K562 (cell line): Measurements from ENCODE around the gene CASP9. TPM values are rescaled to one million over a fixed set of nuclear protein-coding genes. Genes with fewer than 3 reads are reported as not detected.

ENCODE experiments used
- ARHGAP35 ChIP-seq: fragments of 450-650 bp; IDR thresholded peaks from 2 replicates; pipeline ENCODE4 v1.6.1; 2018; ENCODE audit not compliant: partially characterized antibody
- ATF1 ChIP-seq, 2 experiments: fragments of 450-650 bp in 1 of 2; IDR thresholded peaks; 2 replicates each; pipeline ENCODE4 v1.6.1; 2016; ENCODE audit warnings: missing compliant biosample characterization in 1 of 2, missing genetic modification characterization in 1 of 2
- ELF2 ChIP-seq: fragments of 250-450 bp; sonication (Bioruptor Pico); IDR thresholded peaks from 2 replicates; pipeline ENCODE4 v1.5.0; 2021; ENCODE audit warnings: mild to moderate bottlenecking
- FUS ChIP-seq: fragments of 200-400 bp; formaldehyde crosslinking; optimal IDR thresholded peaks from 2 replicates; pipeline ENCODE3; 2017; ENCODE audit warnings: low read depth, low read length
- GMEB1 ChIP-seq: fragments of 250-450 bp; sonication (Bioruptor Pico); IDR thresholded peaks from 2 replicates; pipeline ENCODE4 v1.4.0; 2020; ENCODE audit warnings: mild to moderate bottlenecking
- HDAC3 ChIP-seq: fragments of 450-650 bp; IDR thresholded peaks from 2 replicates; pipeline ENCODE4 v1.6.1; 2018; ENCODE audit warnings: borderline replicate concordance, mild to moderate bottlenecking, moderate library complexity; ENCODE audit not compliant: partially characterized antibody
- HLTF ChIP-seq: fragments of 450-650 bp; IDR thresholded peaks from 2 replicates; pipeline ENCODE4 v1.6.1; 2016
- JUNB ChIP-seq: fragments of 450-650 bp; formaldehyde crosslinking; conservative IDR thresholded peaks from 2 replicates; pipeline ENCODE4 v1.4.0; 2020; ENCODE audit warnings: mild to moderate bottlenecking
- NR3C1 ChIP-seq: sonication (generic); formaldehyde crosslinking; IDR thresholded peaks from 2 replicates; pipeline ENCODE4 v1.8.1; 2022; ENCODE audit warnings: missing genetic modification reagents
- POLR2H ChIP-seq: IDR thresholded peaks from 2 replicates; pipeline ENCODE4 v1.6.1; 2016; ENCODE audit warnings: missing genetic modification characterization, low read depth, mild to moderate bottlenecking, control low read depth, missing compliant biosample characterization, moderate library complexity
- PRDM10 ChIP-seq: fragments of 450-650 bp; IDR thresholded peaks from 2 replicates; pipeline ENCODE4 v1.6.1; 2018; ENCODE audit not compliant: partially characterized antibody
- PREB ChIP-seq: sonication (generic); formaldehyde crosslinking; IDR thresholded peaks from 2 replicates; pipeline ENCODE4 v1.8.1; 2023; ENCODE audit warnings: mild to moderate bottlenecking, missing genetic modification reagents
- TEAD2 ChIP-seq: fragments of 450-650 bp; IDR thresholded peaks from 2 replicates; pipeline ENCODE4 v1.6.1; 2016; ENCODE audit warnings: missing genetic modification characterization, control low read depth, missing compliant biosample characterization
- ZBTB1 ChIP-seq: sonication (generic); formaldehyde crosslinking; IDR thresholded peaks from 2 replicates; pipeline ENCODE4 v1.8.1; 2023; ENCODE audit warnings: missing genetic modification reagents, low read depth, mild to moderate bottlenecking, borderline replicate concordance
- ZKSCAN3 ChIP-seq: fragments of 250-450 bp; sonication (Bioruptor Pico); IDR thresholded peaks from 2 replicates; pipeline ENCODE4 v1.4.0; 2020
- ZNF121 ChIP-seq: sonication (generic); formaldehyde crosslinking; conservative IDR thresholded peaks from 2 replicates; pipeline ENCODE4 v1.8.0; 2022; ENCODE audit warnings: missing genetic modification reagents
- ZNF224 ChIP-seq: sonication (generic); formaldehyde crosslinking; IDR thresholded peaks from 2 replicates; pipeline ENCODE4 v1.8.0; 2022; ENCODE audit warnings: mild to moderate bottlenecking, missing genetic modification reagents
- ZNF280A ChIP-seq: fragments of 450-650 bp; IDR thresholded peaks from 2 replicates; pipeline ENCODE4 v1.6.1; 2018; ENCODE audit warnings: mild to moderate bottlenecking, low read depth; ENCODE audit not compliant: partially characterized antibody
- ZNF511 ChIP-seq: sonication (generic); formaldehyde crosslinking; IDR thresholded peaks from 2 replicates; pipeline ENCODE4 v1.8.0; 2022; ENCODE audit warnings: mild to moderate bottlenecking, missing genetic modification reagents
- polyA plus RNA-seq, 8 experiments: library from polyadenylated mRNA; depleted of rRNA in 4 of 8; stranded (reverse) in 5 of 8; unstranded in 3 of 8; fragments of >200 nt; fragmentation: Nextera tagmentation in 2 of 8; fragmentation: Illumina TruSeq in 1 of 8; extraction: Ambion mirVana in 2 of 8; extraction: Trizol in 1 of 8; gene quantifications; 2 replicates each; pipeline versions ENCODE4 v1.2.1 to v1.2.3, GENCODE V29; 2011 to 2014; ENCODE audit warnings: inconsistent platforms in 1 of 8, missing spikeins in 1 of 8
- total RNA-seq, 7 experiments: library from RNA; depleted of rRNA in 6 of 7; stranded (reverse); fragments of >200 nt in 6 of 7; fragmentation: Illumina TruSeq in 2 of 7; extraction: Trizol in 2 of 7; gene quantifications; 2 replicates each; pipeline versions ENCODE4 v1.2.1 to v1.2.3, GENCODE V29; 2011 to 2021; ENCODE audit warnings: low replicate concordance in 1 of 7

CASP9 gene
- total and polyA plus RNA-seq, 9 of the 15 experiments (the other 6 are each of a cell fraction or from before 2014, with no cell fraction given), result 10.8 to 54.1 (median 30.7) TPM

GRCh38 chr1:15526490-15527339 is 2.7 kb upstream of the CASP9 start, which contains the start of gene DNAJC16 (continued):
- TF ChIP-seq PREB (no peak), ZNF121 (CRISPR knock-in tag) (no peak), ZKSCAN3 (no peak), ARHGAP35 (no peak), ZNF224 (CRISPR knock-in tag) (no peak), POLR2H (tag) (0 out of 2 replicates have a peak, but pooled peaks have one; percentile 54), ZNF511 (peak; percentile 89), HDAC3 (no peak), HLTF (0 out of 2 replicates have a peak, but pooled peaks have one; percentile 17), PRDM10 (peak; percentile 62), JUNB (no peak), TEAD2 (tag) (no peak), ATF1 (CRISPR knock-in tag; IDR thresholded peaks at IDR 0.05) (no peak; the same call in 1 of the 2 replicates), ATF1 (tag; IDR thresholded peaks at IDR 0.05) (peak; percentile 90), ZBTB1 (no peak), FUS (no peak), GMEB1 (CRISPR knock-in tag) (peak; percentile 93), ELF2 (CRISPR knock-in tag) (0 out of 2 replicates have a peak, but pooled peaks have one; percentile 45), ZNF280A (no peak), NR3C1 (CRISPR knock-in tag) (no peak)
